ENCODE measurements around the gene BMP2K.
"Not testable (repeated sequence)": the region's sequence is repeated elsewhere in the genome, so short reads cannot be mapped to it uniquely, and the experiment has no call there.

BMP2K gene

GRCh38 chr4:78795594-78796416, 19.7 kb downstream of the BMP2K start:
- ATAC-seq = not testable (repeated sequence)

GRCh38 chr4:78796526-78796925, 20.4 kb downstream of the BMP2K start:
- no peak for ATAC-seq

- ATAC-seq = no peak
Measured at GRCh38 chr4:78797777-78798284, 21.7 kb downstream of the BMP2K start.

- peak; percentile 46 to 79 for ATAC-seq
Measured at GRCh38 chr4:78799551-78800495, 23.7 kb downstream of the BMP2K start.

- ATAC-seq = no peak
Measured at GRCh38 chr4:78800965-78801364, 24.8 kb downstream of the BMP2K start.

GRCh38 chr4:78803983-78804382, 27.8 kb downstream of the BMP2K start:
- ATAC-seq = no peak

GRCh38 chr4:78806943-78807460, 30.9 kb downstream of the BMP2K start:
- no peak for ATAC-seq

- ATAC-seq = no peak
Measured at GRCh38 chr4:78809295-78809694, 33.1 kb downstream of the BMP2K start.

- no peak for ATAC-seq
Measured at GRCh38 chr4:78809928-78810835, 34.0 kb downstream of the BMP2K start.

GRCh38 chr4:78811034-78811433, 34.9 kb downstream of the BMP2K start:
- ATAC-seq = no peak

- ATAC-seq = no peak
Measured at GRCh38 chr4:78818530-78819079, 42.5 kb downstream of the BMP2K start.

GRCh38 chr4:78824001-78824400, 47.9 kb downstream of the BMP2K start:
- ATAC-seq = no peak

- ATAC-seq = no peak
Measured at GRCh38 chr4:78827191-78827590, 51.0 kb downstream of the BMP2K start.

- ATAC-seq = no peak
Measured at GRCh38 chr4:78829296-78829695, 53.1 kb downstream of the BMP2K start.

- ATAC-seq = not testable (repeated sequence)
Measured at GRCh38 chr4:78839676-78840075, 63.5 kb downstream of the BMP2K start.

GRCh38 chr4:78840286-78840685, 64.1 kb downstream of the BMP2K start:
- not testable (repeated sequence) for ATAC-seq

- ATAC-seq = peak in 1 of 2 donors; percentile 13
Measured at GRCh38 chr4:78845472-78845871, 69.3 kb downstream of the BMP2K start.

GRCh38 chr4:78846258-78846657, 70.1 kb downstream of the BMP2K start:
- ATAC-seq = no peak

GRCh38 chr4:78862314-78862737, 86.2 kb downstream of the BMP2K start:
- ATAC-seq = no peak

- ATAC-seq = no peak
Measured at GRCh38 chr4:78863254-78863869, 87.2 kb downstream of the BMP2K start.

- ATAC-seq = no peak
Measured at GRCh38 chr4:78863991-78864390, 87.8 kb downstream of the BMP2K start.
